H1 (cell line): Measurements from ENCODE around the gene OST4. TPM values are rescaled to one million over a fixed set of nuclear protein-coding genes. Genes with fewer than 3 reads are reported as not detected.

ENCODE experiments used
- CTCF ChIA-PET: fragments of 300-600 bp; sonication (Branson Sonifier 250); formaldehyde crosslinking; loops from one replicate; lab custom pipeline; 2021; ENCODE audit not compliant: partially characterized antibody; lab: Charles Lee
- POLR2A ChIA-PET: fragments of 300-600 bp; sonication (Branson Sonifier 250); formaldehyde crosslinking; loops from one replicate; lab custom pipeline; 2021; ENCODE audit warnings: inconsistent platforms; ENCODE audit not compliant: partially characterized antibody; lab: Charles Lee
- DNase-seq, 2 experiments: peaks; one replicate each; pipeline versions ENCODE4 v3.0.0 to v3.0.0-alpha.2; 2010 to 2022; ENCODE audit warnings: low spot score in 2 of 2, low read depth in 1 of 2, mixed read lengths in 1 of 2
- FAIRE-seq: peaks from 2 replicates; lab custom pipeline; 2011; peaks lifted over from hg19 to GRCh38; lab: Jason Lieb, UNC
- H2AFZ ChIP-seq: 2 replicates; pipeline ENCODE4 v1.8.1; 2012; ENCODE audit warnings: low read length, inconsistent platforms
- H2AK5ac ChIP-seq: 2 replicates; pipeline ENCODE4 v1.6.1; 2013; ENCODE audit warnings: low read depth, low read length
- H2BK120ac ChIP-seq: replicated peaks from 2 replicates; pipeline ENCODE3; 2013; ENCODE audit warnings: low read depth, low read length, inconsistent platforms
- H2BK12ac ChIP-seq: 2 replicates; pipeline ENCODE4 v1.6.1; 2013; ENCODE audit warnings: low read depth, low read length
- H2BK15ac ChIP-seq: 2 replicates; pipeline ENCODE4 v1.6.1; 2013; ENCODE audit warnings: low read length
- H2BK20ac ChIP-seq: 2 replicates; pipeline ENCODE4 v1.6.1; 2013; ENCODE audit warnings: low read length
- H2BK5ac ChIP-seq: 2 replicates; pipeline ENCODE4 v1.6.1; 2013; ENCODE audit warnings: low read depth, low read length
- H3K14ac ChIP-seq: 2 replicates; pipeline ENCODE4 v1.6.1; 2013; ENCODE audit warnings: inconsistent platforms; ENCODE audit not compliant: insufficient read length
- H3K18ac ChIP-seq: 2 replicates; pipeline ENCODE4 v1.6.1; 2013; ENCODE audit warnings: low read length; ENCODE audit errors: extremely low read depth
- H3K23ac ChIP-seq: 2 replicates; pipeline ENCODE4 v1.6.1; 2013; ENCODE audit warnings: inconsistent platforms; ENCODE audit not compliant: insufficient read length
- H3K23me2 ChIP-seq: 2 replicates; pipeline ENCODE4 v1.6.1; 2013; ENCODE audit warnings: low read depth, low read length
- H3K27ac ChIP-seq: 2 replicates; pipeline ENCODE4 v1.6.1; 2011; ENCODE audit warnings: low read depth, low read length, inconsistent platforms
- H3K27me3 ChIP-seq, 4 experiments: replicated peaks in 1 of 4; 1 replicate in 1 of 4; 2 replicates in 3 of 4; pipeline versions ENCODE4 v1.6.1 to v1.8.1; 2011 to 2013; ENCODE audit warnings: low read length in 3 of 4, mild to moderate bottlenecking in 3 of 4, inconsistent platforms in 2 of 4, mixed read lengths in 2 of 4, moderate library complexity in 1 of 4; ENCODE audit not compliant: control insufficient read depth in 3 of 4, insufficient read depth in 3 of 4; ENCODE audit errors: extremely low read depth in 1 of 4
- H3K36me3 ChIP-seq, 4 experiments: 2 replicates each; pipeline versions ENCODE4 v1.6.1 to v1.8.1; 2011 to 2013; ENCODE audit warnings: mild to moderate bottlenecking in 4 of 4, low read length in 3 of 4, moderate library complexity in 2 of 4, control low read depth in 1 of 4, inconsistent platforms in 1 of 4; ENCODE audit not compliant: insufficient read depth in 4 of 4, control insufficient read depth in 2 of 4
- H3K4ac ChIP-seq: replicated peaks from 2 replicates; pipeline ENCODE3; 2013; ENCODE audit warnings: low read length, low read depth, mixed read lengths, inconsistent platforms; ENCODE audit not compliant: insufficient read length
- H3K4me1 ChIP-seq, 4 experiments: replicated peaks in 1 of 4; 1 replicate in 1 of 4; 2 replicates in 3 of 4; pipeline versions ENCODE4 v1.6.1 to v1.8.1; 2011 to 2013; ENCODE audit warnings: low read length in 3 of 4, inconsistent platforms in 2 of 4, mixed read lengths in 1 of 4; ENCODE audit not compliant: insufficient read depth in 4 of 4, control insufficient read depth in 3 of 4
- H3K4me2 ChIP-seq, 2 experiments: 2 replicates each; pipeline versions ENCODE4 v1.6.1 to v1.8.1; 2011 to 2013; ENCODE audit warnings: low read depth in 2 of 2, low read length in 2 of 2, control low read depth in 1 of 2, inconsistent platforms in 1 of 2, mild to moderate bottlenecking in 1 of 2; ENCODE audit not compliant: insufficient read depth in 1 of 2
- H3K4me3 ChIP-seq, 4 experiments: fragments of 200-600, 300-600 bp in 1 of 4; sonication (generic), shearing (Covaris generic), sonication (Bioruptor Twin) in 1 of 4; 2 replicates each; pipeline versions ENCODE4 v1.5.1 to v1.8.1; 2011 to 2016; ENCODE audit warnings: low read length in 4 of 4, low read depth in 3 of 4, control low read depth in 2 of 4, inconsistent platforms in 2 of 4, mild to moderate bottlenecking in 2 of 4, mixed read lengths in 1 of 4, moderate library complexity in 1 of 4; ENCODE audit not compliant: insufficient read depth in 2 of 4; ENCODE audit errors: extremely low read depth in 1 of 4
- H3K56ac ChIP-seq: replicated peaks from 2 replicates; pipeline ENCODE3; 2013; ENCODE audit warnings: low read depth, mild to moderate bottlenecking, mixed read lengths, low read length, inconsistent platforms; ENCODE audit not compliant: insufficient read length
- H3K79me1 ChIP-seq: 2 replicates; pipeline ENCODE4 v1.6.1; 2013; ENCODE audit warnings: low read depth, low read length, control low read depth
- H3K79me2 ChIP-seq, 2 experiments: 2 replicates each; pipeline versions ENCODE4 v1.6.1 to v1.8.1; 2012 to 2013; ENCODE audit warnings: low read length in 2 of 2, mild to moderate bottlenecking in 2 of 2, inconsistent platforms in 1 of 2; ENCODE audit not compliant: insufficient read depth in 2 of 2, control insufficient read depth in 1 of 2
- H3K9ac ChIP-seq, 4 experiments: replicated peaks in 1 of 4; 1 replicate in 1 of 4; 2 replicates in 3 of 4; pipeline versions ENCODE4 v1.6.1 to v1.8.1; 2011 to 2013; ENCODE audit warnings: low read depth in 3 of 4, low read length in 3 of 4, control low read depth in 2 of 4, mild to moderate bottlenecking in 2 of 4, moderate library complexity in 2 of 4, inconsistent platforms in 1 of 4; ENCODE audit errors: extremely low read depth in 1 of 4
- H3K9me3 ChIP-seq, 2 experiments: 2 replicates each; pipeline versions ENCODE4 v1.6.1 to v1.8.1; 2012 to 2013; ENCODE audit warnings: mild to moderate bottlenecking in 2 of 2, moderate library complexity in 2 of 2, control low read depth in 1 of 2, inconsistent platforms in 1 of 2, low read depth in 1 of 2, low read length in 1 of 2, mixed read lengths in 1 of 2; ENCODE audit not compliant: insufficient read depth in 2 of 2
- H4K20me1 ChIP-seq, 2 experiments: replicated peaks in 1 of 2; 2 replicates each; pipeline versions ENCODE3 to v1.8.1; 2011 to 2013; ENCODE audit warnings: inconsistent platforms in 2 of 2, low read length in 2 of 2, mild to moderate bottlenecking in 1 of 2; ENCODE audit not compliant: insufficient read depth in 2 of 2, control insufficient read depth in 1 of 2
- H4K5ac ChIP-seq: 2 replicates; pipeline ENCODE4 v1.6.1; 2013; ENCODE audit warnings: low read length, low read depth, mixed read lengths, inconsistent platforms; ENCODE audit not compliant: insufficient read length
- H4K8ac ChIP-seq: 2 replicates; pipeline ENCODE4 v1.8.0; 2013; ENCODE audit warnings: mild to moderate bottlenecking, moderate library complexity, low read length, inconsistent platforms; ENCODE audit not compliant: insufficient read depth; ENCODE audit errors: extremely low read depth
- H4K91ac ChIP-seq: replicated peaks from 2 replicates; pipeline ENCODE3; 2013; ENCODE audit warnings: low read length, mixed read lengths, inconsistent platforms; ENCODE audit not compliant: insufficient read length
- CBX5 ChIP-seq: fragments of 300-800, 300-1000 bp; sonication (generic); IDR thresholded peaks from 2 replicates; pipeline ENCODE4 v1.7.1; 2016; ENCODE audit warnings: antibody characterized with exemption, low read length, low read depth
- EGR1 ChIP-seq: IDR thresholded peaks from 2 replicates; pipeline ENCODE4 v1.6.1; 2011; ENCODE audit warnings: low read depth, low read length, borderline replicate concordance
- POU5F1 ChIP-seq: IDR thresholded peaks from 2 replicates; pipeline ENCODE4 v1.6.1; 2011; ENCODE audit warnings: low read depth, mild to moderate bottlenecking, low read length, moderate library complexity
- SAP30 ChIP-seq: fragments of 300-600 bp; sonication (generic); IDR thresholded peaks from 2 replicates; pipeline ENCODE4 v1.7.1; 2012; ENCODE audit warnings: low read length, moderate library complexity, mild to moderate bottlenecking, inconsistent platforms; ENCODE audit not compliant: insufficient read depth, insufficient replicate concordance
- TAF1 ChIP-seq: IDR thresholded peaks from 2 replicates; pipeline ENCODE4 v1.6.1; 2011; ENCODE audit warnings: mild to moderate bottlenecking, low read depth, low read length
- WGBS, 2 experiments: shearing (Covaris generic) in 1 of 2; methylation state at CpG; one replicate each; pipeline versions ENCODE4 v1.1.6 to v1.1.7; 2013 to 2015; ENCODE audit warnings: low lambda C conversion rate in 2 of 2, mixed read lengths in 2 of 2, inconsistent platforms in 1 of 2, low coverage in 1 of 2, missing lambda C conversion rate in 1 of 2; ENCODE audit not compliant: insufficient replicate concordance in 2 of 2, insufficient coverage in 1 of 2, insufficient read length in 1 of 2; ENCODE audit errors: extremely low coverage in 1 of 2, missing lambda C conversion rate in 1 of 2; 5-methylcytosine and 5-hydroxymethylcytosine counted together
- polyA plus RNA-seq, 7 experiments: library from polyadenylated mRNA; depleted of rRNA in 3 of 7; stranded (reverse) in 5 of 7; unstranded in 2 of 7; fragments of >200 nt in 5 of 7; fragments of 200-250 nt in 2 of 7; gene quantifications; 1 replicate in 5 of 7; 2 replicates in 1 of 7; 4 replicates in 1 of 7; pipeline versions ENCODE4 v1.2.1 to v1.2.3, GENCODE V29; 2011 to 2013; ENCODE audit warnings: missing spikeins in 2 of 7, mixed read lengths in 2 of 7
- total RNA-seq: library from RNA; stranded (reverse); fragmentation: NEBNext Ultra II Directional; extraction: Animal tissue kit (Norgen Biotek cat#: 25700); gene quantifications from 2 replicates; pipeline ENCODE4 v1.2.1, GENCODE V29; 2021
- TF ChIP-seq, protein P1 (sequence below): IDR thresholded peaks from 2 replicates; pipeline ENCODE4 v1.6.1; 2011; ENCODE audit warnings: low read length, improper control_type of control experiment
- TF ChIP-seq, protein P2 (sequence below): IDR thresholded peaks from 2 replicates; pipeline ENCODE4 v1.6.1; 2012; ENCODE audit warnings: low read length, inconsistent platforms
- TF ChIP-seq, protein P3 (sequence below): IDR thresholded peaks from 2 replicates; pipeline ENCODE4 v1.6.1; 2012; ENCODE audit warnings: inconsistent platforms

OST4 gene
- total and polyA plus RNA-seq, 2 of the 8 experiments (the other 6 are each of a cell fraction or from before 2014, with no cell fraction given) = 225 to 865 TPM

DNA sequence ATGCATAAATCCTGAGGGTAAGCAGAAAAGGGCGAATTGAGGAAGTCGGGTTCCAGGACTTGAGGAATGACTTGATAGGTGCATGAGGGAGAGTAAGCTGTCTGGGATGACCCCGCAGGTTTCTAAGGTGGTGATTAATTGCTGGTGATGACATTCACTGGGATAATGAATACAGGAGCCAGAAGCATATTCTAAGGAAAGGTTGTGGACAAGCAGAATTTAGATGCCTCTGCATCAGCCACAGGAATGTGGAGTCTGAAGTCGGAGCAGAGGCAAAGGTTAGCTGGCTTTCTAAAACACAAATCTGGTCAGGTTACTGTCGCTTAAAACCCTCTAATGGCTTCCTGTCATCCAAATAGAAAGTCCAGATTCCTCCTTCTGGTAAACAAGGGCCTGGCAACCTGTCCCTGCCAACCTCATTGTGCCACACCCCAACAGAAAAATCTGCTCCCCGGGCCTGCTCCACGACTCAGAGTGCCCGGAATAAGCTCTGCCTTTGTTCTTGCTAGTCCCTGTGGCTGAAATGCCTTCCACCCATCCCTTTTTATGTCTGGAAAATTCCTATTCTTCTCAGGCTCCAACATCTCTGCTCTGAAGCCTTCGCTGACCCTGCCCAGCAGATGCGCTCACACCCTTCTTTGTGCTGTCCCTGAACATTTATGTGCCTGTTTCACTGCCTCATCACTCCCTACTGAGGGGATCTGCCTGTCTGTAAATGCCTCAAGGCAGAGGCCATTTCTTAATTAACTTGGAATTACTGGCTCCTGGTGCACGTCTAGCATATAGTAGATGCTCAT, 50.0 kb downstream of the OST4 start:
- H3K9ac ChIP-seq = no peak overlapping the region
- peaks cover 0 to 6% (median 5%) of the 10 kb centered on the region in 4 experiments; a peak in 3 of 7 replicates for H3K4me1 ChIP-seq
- H2BK20ac ChIP-seq = no peak overlapping the region
- H4K5ac ChIP-seq = no peak overlapping the region
- no peaks in the 10 kb centered on the region for H3K23me2 ChIP-seq
- H2AFZ ChIP-seq = no peak overlapping the region
- H4K20me1 ChIP-seq = peaks cover 0 to 11% of the 10 kb centered on the region in 2 experiments
- H3K36me3 ChIP-seq = peaks cover 0 to 3% (median 0%) of the 10 kb centered on the region in 4 experiments; a peak in 1 of 8 replicates
- H2BK15ac ChIP-seq = no peak overlapping the region
- no peak overlapping the region for H3K27ac ChIP-seq
- H3K4me2 ChIP-seq = no peak overlapping the region
- WGBS, 2 experiments = 82% methylated on average over 11 of the region's 11 CpGs; no CpG with 5 or more reads in 1 of the 2 experiments
- no peak overlapping the region for H3K56ac ChIP-seq
- H3K79me2 ChIP-seq = no peaks in the 10 kb centered on the region
- POLR2A ChIA-PET = interaction anchor here (1.2 kb wide), 1 partner anchor 32 kb away, joined by 3 read pairs; no protein-coding TSS in a partner anchor
- CTCF ChIA-PET = interaction anchor here (0.6 to 7.2 kb wide), 9 partner anchors 12 to 176 kb away, joined by 3 to 122 read pairs (median 5); partner anchors contain the start of genes ABHD1 and TMEM214
- H3K79me1 ChIP-seq = no peaks in the 10 kb centered on the region
- H2BK12ac ChIP-seq = no peak overlapping the region
- no peak overlapping the region for H2BK120ac ChIP-seq
- no peak overlapping the region for H3K14ac ChIP-seq
- no peaks in the 10 kb centered on the region for H3K9me3 ChIP-seq
- FAIRE-seq (no peak), DNase-seq (no peak)
- H3K4ac ChIP-seq = no peak overlapping the region
- H2AK5ac ChIP-seq = no peak overlapping the region
- H4K8ac ChIP-seq = no peak overlapping the region
- H3K23ac ChIP-seq = no peak overlapping the region
- no peak overlapping the region for H2BK5ac ChIP-seq
- no peak overlapping the region for H3K4me3 ChIP-seq
- no peak overlapping the region for H3K18ac ChIP-seq
- H3K27me3 ChIP-seq = no peaks in the 10 kb centered on the region; a peak in 1 of 7 replicates
- no peak overlapping the region for H4K91ac ChIP-seq
- TF ChIP-seq POU5F1 (no peak), SAP30 (no peak), TAF1 (no peak), CBX5 (no peak), EGR1 (no peak)
- TF ChIP-seq, protein P1, sequence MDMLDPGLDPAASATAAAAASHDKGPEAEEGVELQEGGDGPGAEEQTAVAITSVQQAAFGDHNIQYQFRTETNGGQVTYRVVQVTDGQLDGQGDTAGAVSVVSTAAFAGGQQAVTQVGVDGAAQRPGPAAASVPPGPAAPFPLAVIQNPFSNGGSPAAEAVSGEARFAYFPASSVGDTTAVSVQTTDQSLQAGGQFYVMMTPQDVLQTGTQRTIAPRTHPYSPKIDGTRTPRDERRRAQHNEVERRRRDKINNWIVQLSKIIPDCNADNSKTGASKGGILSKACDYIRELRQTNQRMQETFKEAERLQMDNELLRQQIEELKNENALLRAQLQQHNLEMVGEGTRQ = no peak
- TF ChIP-seq, protein P2, sequence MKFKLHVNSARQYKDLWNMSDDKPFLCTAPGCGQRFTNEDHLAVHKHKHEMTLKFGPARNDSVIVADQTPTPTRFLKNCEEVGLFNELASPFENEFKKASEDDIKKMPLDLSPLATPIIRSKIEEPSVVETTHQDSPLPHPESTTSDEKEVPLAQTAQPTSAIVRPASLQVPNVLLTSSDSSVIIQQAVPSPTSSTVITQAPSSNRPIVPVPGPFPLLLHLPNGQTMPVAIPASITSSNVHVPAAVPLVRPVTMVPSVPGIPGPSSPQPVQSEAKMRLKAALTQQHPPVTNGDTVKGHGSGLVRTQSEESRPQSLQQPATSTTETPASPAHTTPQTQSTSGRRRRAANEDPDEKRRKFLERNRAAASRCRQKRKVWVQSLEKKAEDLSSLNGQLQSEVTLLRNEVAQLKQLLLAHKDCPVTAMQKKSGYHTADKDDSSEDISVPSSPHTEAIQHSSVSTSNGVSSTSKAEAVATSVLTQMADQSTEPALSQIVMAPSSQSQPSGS = no peak
- TF ChIP-seq, protein P3, sequence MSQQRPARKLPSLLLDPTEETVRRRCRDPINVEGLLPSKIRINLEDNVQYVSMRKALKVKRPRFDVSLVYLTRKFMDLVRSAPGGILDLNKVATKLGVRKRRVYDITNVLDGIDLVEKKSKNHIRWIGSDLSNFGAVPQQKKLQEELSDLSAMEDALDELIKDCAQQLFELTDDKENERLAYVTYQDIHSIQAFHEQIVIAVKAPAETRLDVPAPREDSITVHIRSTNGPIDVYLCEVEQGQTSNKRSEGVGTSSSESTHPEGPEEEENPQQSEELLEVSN = no peak
